GM19467 (cell line): ENCODE measurements around the gene SETDB1.
"Not testable (repeated sequence)": the region's sequence is repeated elsewhere in the genome, so short reads cannot be mapped to it uniquely, and the experiment has no call there.

ENCODE experiments used
- ATAC-seq: cut with Tn5 transposase; IDR thresholded peaks from one replicate; pipeline ENCODE4 v1.9.1; 2021; ENCODE audit warnings: mild to moderate bottlenecking, moderate library complexity; ENCODE audit not compliant: unreplicated experiment

SETDB1 gene

DNA sequence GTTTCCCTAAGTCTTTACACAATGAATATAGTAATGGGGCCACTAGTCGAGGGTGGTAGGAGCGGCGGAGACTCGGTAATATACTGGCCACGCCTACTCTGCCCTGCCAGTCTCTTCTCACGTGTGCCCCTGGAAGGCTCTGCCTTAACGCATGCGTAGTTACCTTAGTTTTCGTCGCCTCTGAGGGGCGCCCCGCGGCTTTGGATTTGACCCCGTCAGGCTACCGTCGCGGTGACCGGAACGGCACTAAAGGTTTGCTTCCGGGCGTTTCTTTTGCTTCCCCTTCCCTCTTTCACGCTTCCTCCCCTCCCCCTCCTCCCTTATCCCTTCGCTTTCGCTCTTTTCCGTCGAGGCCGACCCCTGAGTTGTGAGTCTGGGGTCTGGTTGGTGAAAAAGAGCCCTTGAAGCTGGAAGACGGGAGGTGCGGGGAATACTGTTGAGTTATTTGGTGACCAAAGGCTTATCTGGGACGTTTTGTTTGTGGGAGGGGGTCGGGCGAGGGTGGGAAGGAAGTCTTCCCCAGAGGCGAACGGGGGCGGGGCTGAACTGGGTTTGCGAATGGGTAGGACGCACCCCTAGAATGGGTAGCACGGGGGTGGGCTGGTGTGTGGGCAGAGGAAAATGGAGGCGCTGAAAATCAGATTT is at the start of gene SETDB1:
Gene SETDB1, plus strand, starts transcription at position 267 of the 645 bp plus-strand sequence. CDS start 1,352 bp downstream, outside the sequence.
- peak; percentile 85 for ATAC-seq

- ATAC-seq = not testable (repeated sequence)
Measured at GRCh38 chr1:150878931-150879330, 47.2 kb upstream of the SETDB1 start.

- ATAC-seq = no peak
Measured at GRCh38 chr1:150881331-150882070, 44.7 kb upstream of the SETDB1 start.

DNA sequence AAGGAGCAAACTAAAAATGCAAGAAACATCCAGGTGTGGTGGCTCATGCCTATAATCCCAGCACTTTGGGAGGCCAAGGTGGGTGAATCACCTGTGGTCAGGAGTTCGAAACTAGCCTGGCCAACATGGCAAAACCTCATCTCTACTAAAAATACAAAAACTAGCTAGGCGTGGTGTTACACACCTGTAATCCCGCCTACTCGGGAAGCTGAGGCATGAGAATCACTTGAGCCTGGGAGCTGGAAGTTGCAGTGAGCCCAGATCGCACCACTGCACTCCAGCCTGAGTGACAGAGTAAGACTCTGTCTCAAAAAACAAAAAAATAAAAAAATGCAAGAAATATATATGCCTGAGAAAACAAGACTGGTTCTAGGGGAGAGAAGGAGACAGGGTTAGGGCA is 43.0 kb upstream of the SETDB1 start:
- ATAC-seq = not testable (repeated sequence)

- ATAC-seq = no peak
Measured at GRCh38 chr1:150887018-150887417, 39.1 kb upstream of the SETDB1 start, which contains the start of gene CTXND2. TSS of gene CTXND2 (plus strand) at chr1:150887136. CDS start at chr1:150912315, 25,179 bp downstream.

GRCh38 chr1:150888727-150889126 is 37.4 kb upstream of the SETDB1 start:
- ATAC-seq = no peak

GRCh38 chr1:150890033-150890416 is 36.1 kb upstream of the SETDB1 start:
- no peak for ATAC-seq

GRCh38 chr1:150893336-150893913 is 32.7 kb upstream of the SETDB1 start:
- no peak for ATAC-seq

GRCh38 chr1:150895618-150896017 is 30.5 kb upstream of the SETDB1 start:
- no peak for ATAC-seq

- ATAC-seq = not testable (repeated sequence)
Measured at GRCh38 chr1:150899795-150900194, 26.4 kb upstream of the SETDB1 start.

DNA sequence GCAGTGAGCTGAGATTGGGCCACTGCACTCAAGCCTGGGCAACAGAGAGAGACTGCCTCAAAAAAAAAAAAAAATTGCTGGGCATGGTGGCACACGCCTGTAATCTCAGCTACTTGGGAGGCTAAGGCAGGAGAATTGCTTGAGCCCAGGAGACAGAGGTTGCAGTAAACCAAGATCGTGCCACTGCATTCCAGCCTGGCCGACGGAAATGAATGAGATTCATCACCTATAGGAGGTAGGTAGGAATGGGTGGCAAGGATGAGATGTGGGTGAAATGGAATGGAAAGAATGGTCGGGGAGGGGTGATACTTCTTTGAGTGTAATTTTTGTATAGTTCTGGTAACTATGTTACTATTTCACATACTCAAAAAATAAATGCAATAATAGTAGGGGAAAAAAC is 23.8 kb upstream of the SETDB1 start:
- ATAC-seq = no peak

GRCh38 chr1:150902751-150903150 is 23.4 kb upstream of the SETDB1 start:
- no peak for ATAC-seq

DNA sequence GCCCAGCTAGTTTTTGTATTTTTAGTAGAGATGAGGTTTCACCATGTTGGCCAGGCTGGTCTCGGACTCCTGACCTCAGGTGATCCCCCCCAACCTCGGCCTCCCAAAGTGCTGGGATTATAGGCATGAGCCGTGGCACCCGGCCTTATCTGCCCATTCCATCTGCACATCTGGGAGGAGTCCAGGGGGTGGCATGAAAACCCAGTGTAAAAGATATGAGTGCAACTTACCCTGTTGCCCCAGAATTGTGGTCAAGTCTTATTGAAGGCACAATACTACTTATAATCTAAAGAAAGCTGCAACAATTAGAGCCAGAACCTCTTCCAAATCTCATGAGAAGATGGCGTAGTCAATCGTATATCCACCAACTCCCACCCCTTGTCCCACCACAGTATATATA is 20.9 kb upstream of the SETDB1 start:
- no peak for ATAC-seq

DNA sequence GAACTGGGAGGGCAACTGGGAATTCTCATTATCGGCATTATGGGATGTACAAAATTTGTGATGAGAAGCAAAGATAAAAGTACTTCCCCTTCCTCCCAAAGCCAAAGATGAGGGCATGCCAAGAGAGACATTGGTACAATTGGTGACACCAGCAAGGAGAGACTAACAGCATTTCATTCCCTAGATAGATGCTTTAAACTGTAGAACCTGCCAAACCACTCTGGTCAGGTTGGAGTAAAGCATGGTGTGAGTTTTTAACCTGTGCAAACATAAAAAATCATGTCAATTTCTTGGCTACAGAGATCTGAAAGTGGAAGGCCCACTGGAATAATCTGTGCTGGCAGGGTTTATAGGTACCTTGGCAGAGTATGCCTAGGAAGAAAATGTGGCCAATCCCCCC is 19.8 kb upstream of the SETDB1 start:
- no peak for ATAC-seq

DNA sequence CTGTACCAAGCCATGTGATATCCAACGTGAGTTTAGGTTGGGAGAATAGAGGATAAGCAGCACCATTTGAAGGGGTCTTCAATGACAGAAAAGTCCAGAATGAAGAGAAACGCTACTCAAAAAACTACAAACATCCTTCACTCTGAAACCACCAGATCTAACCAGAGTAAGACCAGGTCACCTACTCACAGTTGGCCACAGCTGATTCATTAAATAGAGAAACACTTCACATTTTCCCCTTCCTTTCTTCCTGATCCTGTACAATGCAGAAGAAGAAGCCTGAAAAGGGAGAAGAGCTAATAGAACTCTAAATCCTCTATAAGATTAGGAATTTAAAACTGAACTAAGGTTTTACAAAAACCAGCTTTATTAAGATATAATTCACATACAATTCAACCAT is 19.4 kb upstream of the SETDB1 start:
- no peak for ATAC-seq

DNA sequence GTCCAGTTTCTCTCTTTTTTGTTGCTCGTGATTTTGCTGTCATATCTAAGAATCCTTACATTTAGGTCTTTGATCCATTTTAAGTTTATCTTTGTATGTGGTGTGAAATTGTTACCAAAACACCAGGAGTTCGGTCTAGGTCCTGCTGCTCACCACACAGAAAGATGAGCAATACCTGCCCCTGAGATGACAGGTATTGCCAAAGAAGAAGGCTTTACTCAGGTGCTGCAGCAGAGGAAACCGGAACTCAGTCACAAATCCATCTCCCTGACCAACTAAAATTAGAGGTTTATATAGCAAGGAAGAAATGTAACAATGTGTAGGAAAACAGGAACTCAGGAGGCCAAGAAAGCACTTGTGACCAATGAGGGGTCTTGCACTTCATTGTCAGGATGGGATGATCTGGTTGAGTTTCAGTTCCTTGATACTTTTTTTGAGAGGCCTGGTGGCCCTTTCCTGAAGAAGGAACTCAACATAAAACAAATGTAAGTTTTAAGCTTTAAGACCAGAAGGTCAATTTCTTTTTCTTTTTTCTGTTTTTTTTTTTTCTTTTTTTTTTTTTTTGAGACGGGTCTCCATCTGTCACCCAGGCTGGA is 16.5 kb upstream of the SETDB1 start:
- ATAC-seq = no peak

- no peak for ATAC-seq
Measured at GRCh38 chr1:150912623-150913022, 13.5 kb upstream of the SETDB1 start.

DNA sequence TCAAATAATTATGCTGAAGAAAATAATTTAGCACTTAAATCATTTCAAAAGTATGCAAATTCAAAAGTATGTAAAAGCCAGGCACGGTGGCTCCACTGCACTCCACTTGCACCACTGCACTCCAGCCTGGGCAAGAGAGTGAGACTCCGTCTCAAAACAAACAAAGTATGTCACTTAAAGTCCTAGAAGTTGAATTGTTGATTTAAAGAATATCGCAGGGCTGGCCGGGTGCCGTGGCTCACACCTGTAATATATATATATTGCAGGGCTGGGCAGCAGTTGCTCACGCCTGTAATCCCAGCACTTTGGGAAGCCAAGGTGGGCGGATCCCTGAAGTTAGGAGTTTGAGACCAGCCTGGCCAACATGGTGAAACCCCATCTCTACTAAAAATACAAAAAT is 8.8 kb upstream of the SETDB1 start:
- ATAC-seq = no peak

- peak; percentile 35 for ATAC-seq
Measured at GRCh38 chr1:150922519-150922975, 3.6 kb upstream of the SETDB1 start.

- ATAC-seq = no peak
Measured at GRCh38 chr1:150925080-150925479, 1.1 kb upstream of the SETDB1 start.

GRCh38 chr1:150927624-150928023 is 1.5 kb downstream of the SETDB1 start:
- ATAC-seq = no peak

DNA sequence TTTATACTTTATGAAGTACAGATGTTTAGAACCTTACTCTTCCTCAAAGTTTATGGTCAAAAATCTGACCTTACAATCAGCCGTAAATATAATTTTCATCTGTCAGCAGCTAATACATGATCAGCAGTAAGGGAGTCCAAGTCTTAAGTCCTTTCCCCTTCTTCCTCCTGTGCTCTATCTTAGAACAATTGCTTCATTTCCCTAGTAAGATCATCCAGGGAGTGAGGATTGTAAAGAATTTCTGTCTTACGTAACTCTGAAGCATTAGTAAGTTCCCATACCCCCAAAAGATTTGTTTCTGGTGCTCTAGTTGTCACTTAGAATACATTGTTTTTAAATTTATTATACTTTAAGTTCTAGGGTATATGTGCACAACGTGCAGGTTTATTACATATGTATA is 2.1 kb downstream of the SETDB1 start:
- no peak for ATAC-seq
